Transverse colon (tissue), 4 donors: ENCODE results near the gene LPCAT2.

Experiments used
- EP300 ChIP-seq: sonication (generic); formaldehyde crosslinking; IDR thresholded peaks from one replicate; pipeline ENCODE4 v1.6.1; 2017; ENCODE audit warnings: antibody characterized with exemption, low read depth
- POLR2A ChIP-seq: fragments of 450-650 bp; IDR thresholded peaks from one replicate; pipeline ENCODE4 v1.6.1; 2016; ENCODE audit warnings: antibody characterized with exemption, mild to moderate bottlenecking, moderate library complexity
- POLR2AphosphoS5 ChIP-seq, 3 donors: sonication (generic); formaldehyde crosslinking; IDR thresholded peaks; one replicate each; pipeline ENCODE4 v1.6.1; 2016; ENCODE audit warnings: antibody characterized with exemption in 3 of 3
- TF ChIP-seq, protein P1 (sequence below), 5 experiments: fragments of 200-600 bp in 3 of 5; fragments of 450-650 bp in 2 of 5; sonication (generic) in 3 of 5; IDR thresholded peaks; 1 replicate in 2 of 5; 2 replicates in 3 of 5; pipeline ENCODE4 v1.5.1; 2016 to 2017; ENCODE audit warnings: antibody characterized with exemption in 5 of 5, inconsistent platforms in 3 of 5, mild to moderate bottlenecking in 2 of 5, moderate library complexity in 1 of 5

DNA sequence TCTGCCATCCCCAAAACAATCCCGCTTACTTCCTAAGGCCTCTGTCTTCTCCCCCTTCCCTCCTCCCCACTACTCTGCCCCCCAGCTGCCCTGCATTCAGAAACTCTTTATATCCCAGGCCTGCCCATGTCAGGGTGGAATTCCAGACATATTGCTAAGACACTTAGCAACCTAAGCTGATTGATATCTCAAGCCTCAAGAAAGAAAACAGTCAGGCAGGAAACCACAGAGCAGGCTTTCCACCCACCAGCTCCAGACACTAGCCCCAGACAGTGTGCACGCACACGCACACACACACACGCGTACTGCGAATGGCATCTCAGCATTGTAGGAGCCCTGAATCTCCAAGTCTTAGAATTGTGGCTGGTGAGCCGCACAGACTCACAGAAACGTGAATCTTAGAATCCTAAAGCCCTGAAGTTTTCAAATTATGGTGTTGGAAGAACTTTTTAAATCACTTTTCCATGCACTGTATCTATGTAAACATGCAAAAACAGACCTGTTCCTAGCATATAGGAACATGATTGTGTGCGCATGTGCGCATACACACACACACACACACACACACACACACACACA is 8.8 kb upstream of the LPCAT2 start:
- TF ChIP-seq, protein P1, sequence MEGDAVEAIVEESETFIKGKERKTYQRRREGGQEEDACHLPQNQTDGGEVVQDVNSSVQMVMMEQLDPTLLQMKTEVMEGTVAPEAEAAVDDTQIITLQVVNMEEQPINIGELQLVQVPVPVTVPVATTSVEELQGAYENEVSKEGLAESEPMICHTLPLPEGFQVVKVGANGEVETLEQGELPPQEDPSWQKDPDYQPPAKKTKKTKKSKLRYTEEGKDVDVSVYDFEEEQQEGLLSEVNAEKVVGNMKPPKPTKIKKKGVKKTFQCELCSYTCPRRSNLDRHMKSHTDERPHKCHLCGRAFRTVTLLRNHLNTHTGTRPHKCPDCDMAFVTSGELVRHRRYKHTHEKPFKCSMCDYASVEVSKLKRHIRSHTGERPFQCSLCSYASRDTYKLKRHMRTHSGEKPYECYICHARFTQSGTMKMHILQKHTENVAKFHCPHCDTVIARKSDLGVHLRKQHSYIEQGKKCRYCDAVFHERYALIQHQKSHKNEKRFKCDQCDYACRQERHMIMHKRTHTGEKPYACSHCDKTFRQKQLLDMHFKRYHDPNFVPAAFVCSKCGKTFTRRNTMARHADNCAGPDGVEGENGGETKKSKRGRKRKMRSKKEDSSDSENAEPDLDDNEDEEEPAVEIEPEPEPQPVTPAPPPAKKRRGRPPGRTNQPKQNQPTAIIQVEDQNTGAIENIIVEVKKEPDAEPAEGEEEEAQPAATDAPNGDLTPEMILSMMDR (IDR thresholded peaks at IDR 0.05) = no peak
- TF ChIP-seq POLR2AphosphoS5 (IDR thresholded peaks at IDR 0.05) = no peak
- no peak for TF ChIP-seq EP300
- TF ChIP-seq POLR2A = no peak
